K562 (cell line): Measurements from ENCODE around the gene N4BP2. TPM values are rescaled to one million over a fixed set of nuclear protein-coding genes. Genes with fewer than 3 reads are reported as not detected.

Experiments
- CHCHD3 ChIP-seq: fragments of 250-450 bp; sonication (Bioruptor Pico); IDR thresholded peaks from 2 replicates; pipeline ENCODE4 v2.1.2; 2022; ENCODE audit warnings: mild to moderate bottlenecking
- GTF2A2 ChIP-seq: IDR thresholded peaks from 2 replicates; pipeline ENCODE4 v1.6.1; 2016; ENCODE audit warnings: mild to moderate bottlenecking, missing genetic modification characterization, missing compliant biosample characterization
- HEY1 ChIP-seq: fragments of 250-450 bp; sonication (Bioruptor Pico); IDR thresholded peaks from 2 replicates; pipeline ENCODE4 v1.5.0; 2020; ENCODE audit warnings: mild to moderate bottlenecking, moderate library complexity, borderline replicate concordance
- KDM1A ChIP-seq, 2 experiments: fragments of 450-650 bp; IDR thresholded peaks; 2 replicates each; pipeline ENCODE4 v1.6.1; 2016; ENCODE audit warnings: mild to moderate bottlenecking in 2 of 2
- MIER1 ChIP-seq: fragments of 450-650 bp; IDR thresholded peaks from 2 replicates; pipeline ENCODE4 v1.6.1; 2016; ENCODE audit warnings: antibody characterized with exemption, mild to moderate bottlenecking, low read depth
- MXI1 ChIP-seq: IDR thresholded peaks from 2 replicates; pipeline ENCODE4 v1.6.1; 2011; ENCODE audit warnings: low read depth, mild to moderate bottlenecking, improper control_type of control experiment, low read length
- NCOA1 ChIP-seq: fragments of 450-650 bp; IDR thresholded peaks from 2 replicates; pipeline ENCODE4 v1.6.1; 2016; ENCODE audit warnings: low read depth
- POLR2G ChIP-seq: fragments of 200-400 bp; formaldehyde crosslinking; IDR thresholded peaks from 2 replicates; pipeline ENCODE4 v1.6.1; 2017; ENCODE audit warnings: low read depth, mild to moderate bottlenecking, antibody characterized with exemption, low read length, moderate library complexity
- PYGO2 ChIP-seq: fragments of 450-650 bp; IDR thresholded peaks from 2 replicates; pipeline ENCODE4 v1.6.1; 2016; ENCODE audit warnings: mild to moderate bottlenecking, missing genetic modification characterization, moderate library complexity, missing compliant biosample characterization
- SMAD3 ChIP-seq: fragments of 450-650 bp; formaldehyde crosslinking; conservative IDR thresholded peaks from 2 replicates; pipeline ENCODE4 v1.4.0; 2020; ENCODE audit warnings: mild to moderate bottlenecking
- SMC3 ChIP-seq: conservative IDR thresholded peaks from 2 replicates; pipeline ENCODE4 v1.6.1; 2011; ENCODE audit warnings: low read depth, low read length, improper control_type of control experiment; ENCODE audit not compliant: insufficient read depth
- STAT5A ChIP-seq: IDR thresholded peaks from 2 replicates; pipeline ENCODE4 v1.6.1; 2012; ENCODE audit warnings: low read length, inconsistent platforms, borderline replicate concordance
- YY1 ChIP-seq, 3 experiments: IDR thresholded peaks; 2 replicates each; pipeline ENCODE4 v1.6.1; 2011; ENCODE audit warnings: low read length in 2 of 3, mild to moderate bottlenecking in 2 of 3, moderate library complexity in 2 of 3, borderline replicate concordance in 1 of 3, control low read depth in 1 of 3, low read depth in 1 of 3; ENCODE audit not compliant: insufficient read depth in 3 of 3, insufficient replicate concordance in 2 of 3, control insufficient read depth in 1 of 3, insufficient read length in 1 of 3; ENCODE audit errors: extremely low read depth in 1 of 3
- ZKSCAN3 ChIP-seq: fragments of 250-450 bp; sonication (Bioruptor Pico); IDR thresholded peaks from 2 replicates; pipeline ENCODE4 v1.4.0; 2020
- ZNF133 ChIP-seq: fragments of 250-450 bp; sonication (Bioruptor Pico); IDR thresholded peaks from 2 replicates; pipeline ENCODE4 v1.4.0; 2020; ENCODE audit warnings: mild to moderate bottlenecking
- ZNF175 ChIP-seq: fragments of 200-800 bp; sonication (Bioruptor generic); IDR thresholded peaks from 2 replicates; pipeline ENCODE4 v1.6.1; 2016; ENCODE audit warnings: low read depth, mild to moderate bottlenecking, missing genetic modification characterization, missing compliant biosample characterization
- ZNF41 ChIP-seq: fragments of 250-450 bp; sonication (Bioruptor Pico); conservative IDR thresholded peaks from 2 replicates; pipeline ENCODE4 v1.4.0; 2020; ENCODE audit warnings: mild to moderate bottlenecking
- ZNF444 ChIP-seq: fragments of 250-450 bp; sonication (Bioruptor Pico); IDR thresholded peaks from 2 replicates; pipeline ENCODE4 v1.4.0; 2020; ENCODE audit warnings: mild to moderate bottlenecking, moderate library complexity
- ZNF583 ChIP-seq: fragments of 250-450 bp; sonication (Bioruptor Pico); IDR thresholded peaks from 2 replicates; pipeline ENCODE4 v1.4.0; 2020
- ZSCAN32 ChIP-seq: fragments of 450-650 bp; formaldehyde crosslinking; IDR thresholded peaks from 2 replicates; pipeline ENCODE4 v1.4.0; 2020; ENCODE audit warnings: mild to moderate bottlenecking, moderate library complexity
- polyA plus RNA-seq, 8 experiments: library from polyadenylated mRNA; depleted of rRNA in 4 of 8; stranded (reverse) in 5 of 8; unstranded in 3 of 8; fragments of >200 nt; fragmentation: Nextera tagmentation in 2 of 8; fragmentation: Illumina TruSeq in 1 of 8; extraction: Ambion mirVana in 2 of 8; extraction: Trizol in 1 of 8; gene quantifications; 2 replicates each; pipeline versions ENCODE4 v1.2.1 to v1.2.3, GENCODE V29; 2011 to 2014; ENCODE audit warnings: inconsistent platforms in 1 of 8, missing spikeins in 1 of 8
- total RNA-seq, 7 experiments: library from RNA; depleted of rRNA in 6 of 7; stranded (reverse); fragments of >200 nt in 6 of 7; fragmentation: Illumina TruSeq in 2 of 7; extraction: Trizol in 2 of 7; gene quantifications; 2 replicates each; pipeline versions ENCODE4 v1.2.1 to v1.2.3, GENCODE V29; 2011 to 2021; ENCODE audit warnings: low replicate concordance in 1 of 7
- TF ChIP-seq, protein P1 (sequence below): fragments of 450-650 bp; formaldehyde crosslinking; IDR thresholded peaks from 2 replicates; pipeline ENCODE4 v1.4.0; 2022; ENCODE audit warnings: missing genetic modification characterization
- TF ChIP-seq, protein P2 (sequence below), 2 experiments: IDR thresholded peaks in 1 of 2; conservative IDR thresholded peaks in 1 of 2; 2 replicates each; pipeline ENCODE4 v1.6.1; 2016; ENCODE audit warnings: low read depth in 2 of 2, mild to moderate bottlenecking in 1 of 2, missing compliant biosample characterization in 1 of 2, missing genetic modification characterization in 1 of 2, moderate library complexity in 1 of 2

Gene N4BP2
- total and polyA plus RNA-seq, 9 of the 15 experiments (the other 6 are each of a cell fraction or from before 2014, with no cell fraction given): 2.7 to 12.6 (median 7.6) TPM

DNA sequence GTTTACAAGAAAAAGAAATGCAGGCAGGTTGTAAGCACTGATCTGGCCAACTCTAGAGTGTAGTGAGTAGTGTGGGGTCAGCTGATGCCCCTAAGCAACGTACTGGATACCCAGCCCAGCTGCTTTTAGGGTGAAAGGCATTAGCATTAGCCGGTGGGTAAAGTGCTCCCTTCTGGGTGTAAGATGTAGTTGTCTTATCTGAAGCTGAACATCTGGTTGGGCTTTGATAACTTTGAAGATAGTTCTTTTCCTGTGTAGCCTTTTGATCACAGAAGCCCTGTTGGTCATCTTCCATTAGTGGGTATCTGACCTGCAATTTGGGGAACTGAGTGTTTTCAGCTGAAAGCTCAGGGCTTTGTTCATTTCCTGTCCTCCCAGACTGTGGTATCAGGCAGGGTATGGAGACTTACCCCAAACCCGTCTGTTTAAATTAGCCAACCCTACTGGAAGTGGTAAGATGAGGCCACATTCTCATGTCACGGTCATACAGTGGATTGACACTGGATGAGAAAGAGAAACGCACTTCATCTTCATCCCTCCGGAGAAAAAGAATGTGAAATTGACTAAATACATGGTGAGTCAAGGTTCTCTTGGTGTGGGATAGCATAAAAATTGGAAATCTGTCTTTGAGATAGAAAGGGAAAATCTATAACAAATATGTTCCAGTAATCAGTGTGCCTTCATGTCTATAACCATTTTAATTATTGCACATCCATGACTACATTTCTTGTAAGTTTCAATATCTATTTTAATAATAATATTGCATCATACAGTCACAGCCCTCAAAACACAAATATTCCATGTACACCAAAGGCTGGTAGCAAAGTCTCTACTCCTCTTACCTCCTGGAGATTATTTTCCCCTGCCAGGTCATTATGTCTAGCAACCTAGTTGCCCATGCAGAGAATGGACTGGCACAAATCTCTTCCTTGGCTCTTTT, 148.9 kb downstream of the N4BP2 start (continued):
- peak; percentile 75 for TF ChIP-seq ZNF175
- peak; percentile 80; the same call in 1 of the 2 replicates for TF ChIP-seq HEY1 (CRISPR knock-in tag)
- TF ChIP-seq, protein P1, sequence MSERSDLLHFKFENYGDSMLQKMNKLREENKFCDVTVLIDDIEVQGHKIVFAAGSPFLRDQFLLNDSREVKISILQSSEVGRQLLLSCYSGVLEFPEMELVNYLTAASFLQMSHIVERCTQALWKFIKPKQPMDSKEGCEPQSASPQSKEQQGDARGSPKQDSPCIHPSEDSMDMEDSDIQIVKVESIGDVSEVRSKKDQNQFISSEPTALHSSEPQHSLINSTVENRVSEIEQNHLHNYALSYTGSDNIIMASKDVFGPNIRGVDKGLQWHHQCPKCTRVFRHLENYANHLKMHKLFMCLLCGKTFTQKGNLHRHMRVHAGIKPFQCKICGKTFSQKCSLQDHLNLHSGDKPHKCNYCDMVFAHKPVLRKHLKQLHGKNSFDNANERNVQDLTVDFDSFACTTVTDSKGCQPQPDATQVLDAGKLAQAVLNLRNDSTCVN (CRISPR knock-in tag): no peak
- no peak for TF ChIP-seq MIER1
- TF ChIP-seq ZNF133 (CRISPR knock-in tag): no peak
- TF ChIP-seq KDM1A (IDR thresholded peaks at IDR 0.05): peak in 1 of 2 experiments; percentile 21; a peak in 1 of 4 replicates
- TF ChIP-seq GTF2A2: no peak
- no peak for TF ChIP-seq ZNF444
- TF ChIP-seq, protein P2, sequence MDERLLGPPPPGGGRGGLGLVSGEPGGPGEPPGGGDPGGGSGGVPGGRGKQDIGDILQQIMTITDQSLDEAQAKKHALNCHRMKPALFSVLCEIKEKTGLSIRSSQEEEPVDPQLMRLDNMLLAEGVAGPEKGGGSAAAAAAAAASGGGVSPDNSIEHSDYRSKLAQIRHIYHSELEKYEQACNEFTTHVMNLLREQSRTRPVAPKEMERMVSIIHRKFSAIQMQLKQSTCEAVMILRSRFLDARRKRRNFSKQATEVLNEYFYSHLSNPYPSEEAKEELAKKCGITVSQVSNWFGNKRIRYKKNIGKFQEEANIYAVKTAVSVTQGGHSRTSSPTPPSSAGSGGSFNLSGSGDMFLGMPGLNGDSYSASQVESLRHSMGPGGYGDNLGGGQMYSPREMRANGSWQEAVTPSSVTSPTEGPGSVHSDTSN (CRISPR knock-in tag; IDR thresholded peaks at IDR 0.05; ENCODE audit: low read depth): no peak
- TF ChIP-seq, protein P2 (tag; conservative IDR thresholded peaks at IDR 0.05; ENCODE audit: low read depth): no peak
- TF ChIP-seq POLR2G: peak; percentile 28; the same call in 1 of the 2 replicates
- 0 out of 2 replicates have a peak, but pooled peaks have one; percentile 37 for TF ChIP-seq PYGO2 (tag)
- TF ChIP-seq MXI1: no peak
- TF ChIP-seq ZKSCAN3 (CRISPR knock-in tag): no peak
- TF ChIP-seq STAT5A: peak; percentile 66; the same call in 1 of the 2 replicates
- no peak for TF ChIP-seq SMC3
- TF ChIP-seq YY1 (IDR thresholded peaks at IDR 0.05; ENCODE audit: borderline replicate concordance in 1 of 3, control insufficient read depth in 1 of 3, extremely low read depth in 1 of 3, insufficient read depth in 3 of 3, insufficient read length in 1 of 3, insufficient replicate concordance in 2 of 3, low read depth in 1 of 3, low read length in 2 of 3): peak in 1 of 3 experiments; percentile 15
- no peak for TF ChIP-seq CHCHD3 (CRISPR knock-in tag)
- TF ChIP-seq ZNF41 (CRISPR knock-in tag): no peak
- peak; percentile 74 for TF ChIP-seq ZSCAN32 (CRISPR knock-in tag)
- peak; percentile 58; the same call in 1 of the 2 replicates for TF ChIP-seq NCOA1
- TF ChIP-seq SMAD3 (CRISPR knock-in tag): peak; percentile 59; the same call in 1 of the 2 replicates
- no peak for TF ChIP-seq ZNF583
